HG03097 (cell line): Measurements from ENCODE around the gene BLACAT1.
"Not testable (repeated sequence)": the region's sequence is repeated elsewhere in the genome, so short reads cannot be mapped to it uniquely, and the experiment has no call there.

Experiments used
- ATAC-seq: cut with Tn5 transposase; IDR thresholded peaks from one replicate; pipeline ENCODE4 v1.9.1; 2021; ENCODE audit not compliant: unreplicated experiment, low FRiP score

BLACAT1 gene

DNA sequence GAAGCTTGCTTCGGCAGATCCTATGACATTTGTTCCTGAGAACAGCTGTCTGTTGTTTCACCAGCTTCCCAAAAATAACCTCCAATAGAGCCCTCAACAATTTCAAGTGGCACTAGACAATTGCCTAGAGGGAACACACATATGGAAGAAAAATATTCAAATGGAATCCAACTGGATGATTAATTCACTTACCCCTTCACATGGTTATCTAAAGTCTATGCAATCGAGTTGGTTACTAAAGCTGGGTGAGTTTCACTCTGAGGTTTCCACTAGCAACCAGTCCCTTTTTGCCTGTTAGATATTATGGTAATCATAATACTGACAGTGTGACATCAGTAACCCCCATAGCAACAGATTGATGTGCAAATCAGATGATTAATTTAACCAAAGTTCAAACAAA, 34.0 kb downstream of the BLACAT1 start, which contains the start of gene LEMD1:
Gene LEMD1, minus strand, starts transcription at position 259 of the 400 bp plus-strand sequence. CDS start 1,520 bp downstream, outside the sequence.
- ATAC-seq, result no peak

DNA sequence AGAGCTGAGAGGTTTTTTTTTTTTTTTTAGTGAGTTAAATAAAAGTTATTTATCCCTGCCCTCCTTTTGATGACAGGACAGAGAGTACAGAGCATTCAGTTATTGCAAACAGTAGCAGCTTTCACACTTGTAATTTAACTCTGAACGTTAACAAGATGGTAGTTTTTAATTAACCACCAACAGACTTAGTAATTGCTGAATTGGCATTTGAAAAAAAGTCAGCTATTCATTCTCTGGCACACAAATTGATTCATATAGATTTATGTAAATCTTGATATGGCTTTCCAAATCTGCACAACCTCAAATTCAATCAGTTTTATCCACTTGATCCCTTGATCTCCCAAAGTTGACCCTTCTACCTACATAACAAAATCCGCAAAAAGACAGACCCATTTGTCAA, 34.9 kb downstream of the BLACAT1 start:
- ATAC-seq, result no peak

DNA sequence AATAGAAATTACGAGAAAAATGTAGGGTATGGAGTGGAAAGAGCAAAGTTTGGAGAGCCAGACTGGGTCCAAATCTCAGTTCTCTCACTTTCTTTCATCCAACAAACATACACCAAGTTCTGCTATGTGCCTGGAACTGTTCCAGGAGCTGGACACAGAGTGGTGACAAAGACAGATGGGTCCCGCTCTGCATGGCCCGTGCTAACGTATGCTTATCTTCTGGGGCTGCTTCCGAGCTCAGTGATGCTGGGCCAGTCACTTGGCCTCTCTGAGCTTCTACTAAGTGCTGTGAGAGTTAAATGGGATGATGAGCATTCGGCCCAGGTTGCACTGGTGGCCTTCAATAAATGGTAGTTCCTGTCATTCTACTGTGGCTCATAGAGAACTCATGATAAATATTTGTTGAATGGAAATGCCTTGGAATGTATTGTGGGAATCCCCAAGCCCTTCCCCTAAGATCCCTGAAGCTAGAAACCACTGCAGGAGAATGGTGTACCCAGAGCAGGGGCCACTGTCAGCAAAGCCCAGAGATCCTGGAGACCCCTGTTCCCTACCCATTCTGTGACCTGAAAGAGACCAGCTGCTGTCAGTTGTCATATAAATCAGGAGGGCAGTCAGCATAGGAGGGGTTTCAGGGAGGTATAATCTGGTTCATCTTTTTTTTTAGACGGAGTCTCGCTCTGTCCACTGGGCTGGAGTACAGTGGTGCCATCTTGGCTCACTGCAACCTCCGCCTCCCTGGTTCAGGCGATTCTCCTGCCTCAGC, 37.8 kb downstream of the BLACAT1 start:
- no peak for ATAC-seq

DNA sequence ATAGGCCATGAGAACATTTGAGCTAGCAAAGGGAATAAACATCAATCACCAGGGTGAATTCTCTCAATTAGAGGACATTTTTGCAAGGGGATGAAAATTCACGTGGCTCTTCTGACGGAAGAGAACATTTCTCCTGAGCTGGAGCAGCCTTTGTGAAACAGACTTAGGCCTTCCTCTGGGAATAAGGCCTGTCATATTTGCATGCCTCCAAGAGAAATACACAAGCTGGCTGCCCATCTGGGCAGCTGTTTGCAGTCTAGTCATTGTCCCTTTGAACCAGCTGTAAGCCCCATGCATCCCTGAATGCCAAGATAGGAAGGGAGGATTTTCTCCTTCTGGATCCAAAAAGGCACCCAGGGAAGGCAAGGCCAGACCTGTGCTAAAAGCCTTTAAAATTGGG, 39.5 kb downstream of the BLACAT1 start:
- no peak for ATAC-seq

DNA sequence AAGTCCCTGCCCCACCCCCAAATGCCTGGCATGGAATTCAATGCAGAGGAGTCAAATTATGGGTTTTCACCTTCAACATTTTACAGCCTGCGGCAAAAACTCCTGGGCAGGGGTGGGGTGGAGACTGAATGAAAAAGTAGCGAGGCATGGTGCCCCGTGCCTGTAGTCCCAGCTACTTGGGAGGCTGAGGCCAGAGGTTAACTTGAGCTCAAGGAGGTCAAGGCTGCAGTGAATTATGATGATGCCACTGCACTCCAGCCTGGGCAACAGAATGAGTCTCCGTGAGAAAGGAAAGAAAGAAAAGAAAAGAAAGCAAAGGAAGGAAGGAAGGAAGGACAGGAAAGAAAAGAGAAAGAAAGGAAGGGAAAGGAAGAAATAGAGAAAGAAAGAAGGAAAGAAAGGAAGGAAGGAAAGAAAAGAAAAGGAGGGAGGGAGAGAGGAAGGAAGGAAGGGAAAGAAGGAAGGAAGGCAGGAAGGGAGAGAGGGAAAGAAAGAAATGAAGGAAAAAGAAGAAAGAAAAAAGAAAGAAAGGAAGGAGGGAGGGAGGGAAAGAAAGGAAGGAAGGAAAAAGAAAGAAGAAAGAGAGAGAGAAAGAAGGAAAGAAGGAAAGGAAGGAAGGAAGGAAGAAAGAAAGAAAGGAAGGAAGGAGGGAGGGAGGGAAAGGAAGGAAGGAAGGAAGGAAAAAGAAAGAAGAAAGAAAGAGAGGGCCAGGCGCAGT, 45.1 kb downstream of the BLACAT1 start:
- ATAC-seq, result no peak

DNA sequence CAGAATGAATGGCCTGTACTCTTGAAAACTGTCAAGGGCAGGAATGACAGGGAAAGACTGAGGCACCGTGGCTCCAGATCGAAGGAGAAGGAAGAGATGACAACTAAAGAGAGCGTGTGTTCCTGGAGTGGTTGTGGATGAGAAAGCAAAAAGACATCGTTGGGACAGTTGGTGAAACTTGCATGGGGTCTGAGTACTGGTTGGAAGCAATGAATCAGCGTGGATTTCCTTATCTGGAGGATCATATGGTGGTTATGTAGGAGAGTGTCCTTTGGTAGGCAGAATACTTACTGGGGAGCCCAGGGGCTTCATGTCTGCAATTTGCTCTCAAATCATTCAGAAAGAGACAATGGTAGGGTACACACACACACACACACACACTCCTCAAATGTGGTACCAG, 47.9 kb downstream of the BLACAT1 start:
- no peak for ATAC-seq

DNA sequence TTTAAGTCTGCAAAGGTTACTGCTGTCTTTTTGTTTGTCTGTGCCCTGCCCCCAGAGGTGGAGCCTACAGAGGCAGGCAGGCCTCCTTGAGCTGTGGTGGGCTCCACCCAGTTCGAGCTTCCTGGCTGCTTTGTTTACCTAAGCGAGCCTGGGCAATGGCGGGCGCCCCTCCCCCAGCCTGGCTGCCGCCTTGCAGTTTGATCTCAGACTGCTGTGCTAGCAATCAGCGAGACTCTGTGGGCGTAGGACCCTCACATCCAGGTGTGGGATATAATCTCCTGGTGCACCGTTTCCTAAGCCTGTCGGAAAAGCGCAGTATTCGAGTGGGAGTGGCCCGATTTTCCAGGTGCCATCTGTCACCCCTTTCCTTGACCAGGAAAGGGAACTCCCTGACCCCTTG, 49.6 kb downstream of the BLACAT1 start:
- ATAC-seq, result not testable (repeated sequence)
